Activated CD4-positive, alpha-beta T cell treated with anti-CD3 and anti-CD28 coated beads for 4 hours (primary cell): ENCODE results near the gene GATAD2A.

Experiments used
- DNase-seq, 2 donors: peaks; one replicate each; pipeline ENCODE4 v3.0.0-alpha.2; 2020

GATAD2A gene

GRCh38 chr19:19491321-19492025, 86.0 kb downstream of the GATAD2A start:
- no peak for DNase-seq

DNA sequence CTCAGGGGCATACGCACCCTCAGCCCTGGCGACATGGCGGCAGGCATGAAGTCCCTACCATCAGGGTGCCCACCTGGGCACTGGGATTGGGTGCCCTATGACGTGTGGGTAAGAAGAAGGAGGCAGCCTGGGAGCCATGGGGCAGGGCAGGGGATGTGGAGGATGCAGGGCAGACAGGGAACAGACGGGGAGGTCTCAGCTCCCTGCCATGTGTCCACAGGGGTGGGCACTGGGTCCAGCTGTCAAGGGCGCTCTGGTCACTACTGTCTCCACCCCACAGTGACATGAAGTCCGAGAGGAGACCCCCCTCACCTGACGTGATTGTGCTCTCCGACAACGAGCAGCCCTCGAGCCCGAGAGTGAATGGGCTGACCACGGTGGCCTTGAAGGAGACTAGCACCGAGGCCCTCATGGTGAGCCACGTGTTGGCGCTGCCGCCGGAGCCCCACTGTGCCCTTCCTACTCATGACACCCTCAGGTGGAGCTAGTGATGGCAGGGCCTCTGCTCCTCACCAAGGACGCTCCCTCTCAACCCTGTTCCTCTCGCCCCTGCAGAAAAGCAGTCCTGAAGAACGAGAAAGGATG, 86.6 kb downstream of the GATAD2A start:
- DNase-seq: no peak

- no peak for DNase-seq
These were observed 88.5 kb downstream of the GATAD2A start for GRCh38 chr19:19493841-19494546.

GRCh38 chr19:19495614-19496603, 90.4 kb downstream of the GATAD2A start:
- no peak for DNase-seq

DNA sequence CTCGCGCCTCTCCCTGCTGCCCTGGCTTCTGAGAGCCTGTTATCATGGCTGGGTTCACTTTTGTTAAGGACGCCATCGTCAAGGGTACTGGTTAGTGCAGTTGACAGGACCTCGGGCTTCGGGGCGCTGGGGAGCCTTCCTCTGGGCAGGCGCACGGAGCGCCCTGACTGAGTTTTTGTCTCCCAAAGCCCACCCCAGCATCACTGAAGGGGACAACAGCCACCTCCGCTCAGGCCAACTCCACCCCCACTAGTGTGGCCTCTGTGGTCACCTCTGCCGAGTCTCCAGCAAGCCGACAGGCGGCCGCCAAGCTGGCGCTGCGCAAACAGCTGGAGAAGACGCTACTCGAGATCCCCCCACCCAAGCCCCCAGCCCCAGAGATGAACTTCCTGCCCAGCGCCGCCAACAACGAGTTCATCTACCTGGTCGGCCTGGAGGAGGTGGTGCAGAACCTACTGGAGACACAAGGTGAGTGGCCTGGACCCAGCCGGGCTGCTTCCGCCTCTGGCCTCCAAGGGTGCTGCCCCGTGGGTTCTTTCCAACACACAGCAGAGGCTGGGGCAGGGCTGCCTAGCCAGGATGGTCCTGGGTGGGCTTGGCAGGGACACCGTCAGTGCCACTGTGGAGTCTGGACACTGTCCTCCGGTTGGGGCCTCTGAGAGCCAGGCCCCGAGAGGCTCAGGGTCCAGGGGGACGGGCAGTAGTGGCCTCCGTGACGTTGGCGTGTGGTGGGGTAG, 92.9 kb downstream of the GATAD2A start:
- DNase-seq: no peak

DNA sequence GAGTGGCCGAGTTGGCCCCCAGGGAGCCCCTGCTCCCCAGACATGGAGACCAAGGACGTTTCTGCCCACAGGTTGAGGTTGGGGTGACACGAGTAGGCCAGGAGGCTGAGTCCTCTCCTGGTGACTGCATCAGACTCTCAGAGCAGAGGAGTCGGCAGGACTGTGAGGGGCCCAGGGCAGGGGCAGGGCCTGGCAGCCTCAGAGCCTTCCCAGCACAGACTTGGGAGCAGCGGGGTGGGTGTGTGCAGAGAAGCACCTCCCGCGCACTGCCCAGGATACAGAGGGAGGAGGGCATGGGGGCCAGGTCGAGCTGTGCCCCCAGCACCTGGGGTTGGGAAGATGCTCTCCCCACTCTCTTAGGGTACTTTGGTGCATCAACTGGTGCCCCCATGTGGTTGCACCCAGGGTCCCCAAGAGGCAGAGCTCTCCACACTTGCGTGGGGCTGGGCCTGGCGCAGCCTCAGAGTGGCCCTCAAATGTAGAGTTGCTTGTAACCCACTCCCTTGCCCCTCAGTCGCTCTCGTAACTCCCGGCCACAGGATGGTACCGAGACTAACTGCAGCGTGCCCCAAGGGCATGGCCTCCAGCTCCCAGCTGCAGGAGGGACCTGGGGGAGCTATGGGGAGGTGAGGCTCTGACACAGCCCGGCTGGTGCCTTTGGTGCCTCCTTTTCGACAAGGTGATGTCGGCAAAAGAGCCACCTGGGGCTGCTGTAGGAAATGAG, 94.0 kb downstream of the GATAD2A start:
- DNase-seq: no peak

DNA sequence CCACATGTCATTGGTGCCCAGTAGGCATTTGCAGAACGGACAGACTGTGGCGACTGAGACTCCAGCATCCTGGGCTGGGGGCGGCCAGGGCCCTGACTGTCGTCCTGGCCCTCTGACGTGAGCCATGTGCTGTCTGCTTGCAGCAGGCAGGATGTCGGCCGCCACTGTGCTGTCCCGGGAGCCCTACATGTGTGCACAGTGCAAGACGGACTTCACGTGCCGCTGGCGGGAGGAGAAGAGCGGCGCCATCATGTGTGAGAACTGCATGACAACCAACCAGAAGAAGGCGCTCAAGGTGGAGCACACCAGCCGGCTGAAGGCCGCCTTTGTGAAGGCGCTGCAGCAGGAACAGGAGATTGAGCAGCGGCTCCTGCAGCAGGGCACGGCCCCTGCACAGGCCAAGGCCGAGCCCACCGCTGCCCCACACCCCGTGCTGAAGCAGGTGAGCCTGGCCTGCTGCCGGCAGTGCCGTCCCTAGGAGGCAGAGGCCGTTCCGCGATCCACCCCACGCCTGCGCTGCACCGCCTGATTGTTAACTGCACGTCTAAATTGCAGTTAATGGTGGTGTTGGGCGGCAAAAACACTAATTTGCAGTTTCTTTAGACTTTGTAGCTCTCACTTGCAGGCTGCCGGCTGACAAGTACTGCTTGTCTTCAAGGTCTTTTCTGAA, 95.6 kb downstream of the GATAD2A start:
- DNase-seq: no peak

DNA sequence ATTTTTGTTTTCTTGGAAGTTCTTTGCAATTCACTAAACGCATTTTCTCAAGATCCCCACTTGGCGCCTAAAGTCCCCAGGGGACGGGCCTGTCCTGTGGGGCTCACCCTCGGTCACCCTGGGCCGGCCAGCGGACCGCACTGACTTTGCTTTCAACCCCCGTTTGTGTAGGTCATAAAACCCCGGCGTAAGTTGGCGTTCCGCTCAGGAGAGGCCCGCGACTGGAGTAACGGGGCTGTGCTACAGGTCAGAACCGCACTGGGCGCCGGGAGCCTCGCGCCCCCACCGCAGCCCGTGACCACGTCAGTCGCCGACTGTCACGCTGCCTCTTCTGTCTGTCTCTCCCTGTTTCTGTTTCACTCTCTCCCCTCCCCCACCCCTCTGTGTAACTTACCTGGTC, 96.3 kb downstream of the GATAD2A start:
- DNase-seq: no peak

GRCh38 chr19:19502281-19502680, 96.8 kb downstream of the GATAD2A start:
- no peak for DNase-seq

- no peak for DNase-seq
These were observed 97.5 kb downstream of the GATAD2A start for GRCh38 chr19:19502808-19503602.

- DNase-seq: no peak
These were observed 99.5 kb downstream of the GATAD2A start for GRCh38 chr19:19504754-19505668.

DNA sequence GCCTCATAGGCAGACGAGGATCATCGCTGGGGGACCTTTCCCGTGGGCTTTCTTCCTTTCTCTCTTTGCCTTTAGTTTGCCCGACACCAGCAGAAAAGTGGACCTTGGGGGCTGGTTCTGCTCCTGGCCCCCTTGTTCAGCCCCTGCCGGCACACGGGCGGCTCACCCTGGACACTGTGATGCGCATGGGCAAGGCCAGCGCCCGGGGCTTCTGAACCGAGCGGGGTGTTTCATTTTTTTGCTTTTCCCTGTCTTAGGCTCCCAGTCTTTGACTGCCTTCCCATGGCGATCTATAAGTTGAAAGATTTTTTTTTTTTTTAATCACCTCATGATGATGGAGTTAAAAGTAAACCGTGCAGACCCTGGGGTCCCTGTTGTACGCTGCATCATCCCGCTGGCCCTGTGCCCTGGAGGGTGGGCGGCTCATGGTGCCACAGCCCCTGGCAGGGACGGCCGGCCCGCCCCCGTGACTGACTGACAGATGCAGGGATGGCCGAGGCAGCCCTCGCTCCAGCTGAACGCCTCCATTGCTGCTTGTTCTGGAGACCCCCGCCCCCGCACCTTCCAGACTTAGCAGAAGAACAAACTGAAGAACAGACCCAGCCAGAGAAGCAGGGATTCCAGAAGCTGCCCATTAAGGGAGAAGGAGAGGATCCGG, 100.3 kb downstream of the GATAD2A start:
- no peak for DNase-seq

DNA sequence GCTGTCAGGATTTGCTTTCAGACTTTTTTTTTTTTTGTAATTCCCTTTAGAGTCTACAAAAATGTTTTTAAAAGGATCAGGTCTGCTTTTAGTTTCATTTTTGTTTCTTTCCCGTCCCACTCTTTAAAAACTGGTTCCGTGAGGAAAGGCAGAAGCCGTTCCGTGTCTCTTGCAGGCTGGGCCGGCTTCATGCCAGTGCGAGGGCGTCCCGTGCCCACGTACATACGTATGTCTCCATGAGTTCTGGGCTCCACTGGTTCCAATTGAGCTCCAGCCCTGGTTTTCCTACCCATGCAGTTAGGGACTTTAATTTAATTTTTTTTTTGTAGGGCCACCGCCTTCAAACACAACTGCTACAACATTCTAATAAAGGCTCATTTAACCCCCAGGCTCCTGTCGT, 101.1 kb downstream of the GATAD2A start:
- DNase-seq: no peak

GRCh38 chr19:19507354-19507753, 101.9 kb downstream of the GATAD2A start:
- DNase-seq: no peak

GRCh38 chr19:19508217-19508616, 102.7 kb downstream of the GATAD2A start:
- no peak for DNase-seq

DNA sequence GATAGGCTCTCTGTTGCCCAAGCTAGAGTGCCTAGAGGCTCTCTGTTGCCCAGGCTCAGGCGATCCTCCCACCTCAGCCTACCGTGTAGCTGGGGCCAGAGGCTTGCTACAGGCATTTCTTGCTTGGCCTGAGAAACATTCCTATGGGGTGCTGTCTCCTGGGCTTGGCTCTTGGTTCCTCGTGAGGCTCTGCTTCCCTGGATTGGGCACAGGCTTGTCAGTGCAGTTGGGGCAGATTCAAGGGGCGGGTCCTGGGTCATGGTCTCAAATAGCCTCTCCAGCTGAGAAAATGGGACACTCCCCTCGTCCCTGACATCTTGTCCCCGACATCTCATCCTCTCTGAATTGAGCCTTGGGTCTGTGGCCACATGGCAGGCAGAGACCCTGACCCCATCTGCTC, 105.0 kb downstream of the GATAD2A start:
- no peak for DNase-seq

GRCh38 chr19:19513682-19514081, 108.2 kb downstream of the GATAD2A start:
- no peak for DNase-seq

DNA sequence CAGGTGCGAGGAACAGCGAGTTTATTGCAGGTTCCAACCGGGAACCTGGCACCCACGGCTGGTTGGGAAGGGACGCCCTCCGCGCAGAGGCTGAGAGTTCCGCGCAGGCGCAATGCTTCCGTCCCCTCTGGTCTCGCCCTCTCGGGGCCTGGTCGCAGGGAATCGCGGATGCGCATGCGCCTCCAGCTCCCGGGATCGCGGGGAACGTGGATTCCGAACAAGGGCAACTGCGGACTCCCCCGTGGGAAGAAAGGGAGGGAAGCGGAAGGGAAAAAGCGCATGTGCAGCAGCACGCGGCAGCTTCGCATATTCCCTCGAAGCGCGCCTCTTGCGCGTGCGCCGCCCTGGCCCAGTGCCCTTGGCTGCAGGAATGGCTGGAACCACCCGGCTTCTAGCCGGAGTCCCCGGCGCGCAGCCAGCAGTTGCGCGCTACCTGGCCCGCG, 108.8 kb downstream of the GATAD2A start:
- DNase-seq: no peak
